ENCODE results near the gene RNF19B.

Gene RNF19B

GRCh38 chr1:32920833-32921232, 43.8 kb downstream of the RNF19B start:
- TF ChIP-seq CTCF (IDR thresholded peaks at IDR 0.05): no peak

- TF ChIP-seq CTCF (IDR thresholded peaks at IDR 0.05): no peak
Measured at GRCh38 chr1:32919811-32920733, 44.5 kb downstream of the RNF19B start.

GRCh38 chr1:32918179-32918578, 46.4 kb downstream of the RNF19B start:
- TF ChIP-seq CTCF (IDR thresholded peaks at IDR 0.05): no peak

- no peak for TF ChIP-seq CTCF (IDR thresholded peaks at IDR 0.05)
Measured at GRCh38 chr1:32917521-32917920, 47.1 kb downstream of the RNF19B start.

GRCh38 chr1:32915766-32916706, 48.6 kb downstream of the RNF19B start:
- no peak for TF ChIP-seq CTCF (IDR thresholded peaks at IDR 0.05)

- TF ChIP-seq CTCF (IDR thresholded peaks at IDR 0.05): no peak
Measured at GRCh38 chr1:32910319-32910718, 54.3 kb downstream of the RNF19B start.

- TF ChIP-seq CTCF (IDR thresholded peaks at IDR 0.05): no peak
Measured at GRCh38 chr1:32907435-32907834, 57.2 kb downstream of the RNF19B start.
